CD14-positive monocyte (primary cell): ENCODE measurements around the gene PPM1G. TPM values are rescaled to one million over a fixed set of nuclear protein-coding genes. Genes with fewer than 3 reads are reported as not detected.
"Not testable (repeated sequence)": the region's sequence is repeated elsewhere in the genome, so short reads cannot be mapped to it uniquely, and the experiment has no call there.

ENCODE experiments used
- DNase-seq, 3 donors: peaks; one replicate each; pipeline ENCODE4 v3.0.0-alpha.2; 2011 to 2022
- H2AFZ ChIP-seq: 2 replicates; pipeline ENCODE4 v1.6.0; 2012; ENCODE audit warnings: mild to moderate bottlenecking, low read depth, low read length, inconsistent platforms; ENCODE audit not compliant: insufficient read depth, poor library complexity, severe bottlenecking
- H3K27ac ChIP-seq, 2 donors: 1 replicate in 1 of 2; 2 replicates in 1 of 2; pipeline ENCODE4 v1.5.1; 2012 to 2013; ENCODE audit warnings: low read length in 2 of 2, control low read depth in 1 of 2, inconsistent platforms in 1 of 2, low read depth in 1 of 2, mild to moderate bottlenecking in 1 of 2
- H3K27me3 ChIP-seq, 2 donors: one replicate each; pipeline versions ENCODE4 v1.6.0 to v1.6.1; 2011 to 2013; ENCODE audit warnings: low read length in 2 of 2; ENCODE audit not compliant: control insufficient read depth in 2 of 2, insufficient read depth in 2 of 2
- H3K36me3 ChIP-seq, 2 donors: replicated peaks in 1 of 2; 1 replicate in 1 of 2; 2 replicates in 1 of 2; pipeline versions ENCODE4 v1.5.1 to v1.6.1; 2012 to 2013; ENCODE audit warnings: low read length in 2 of 2, control low read depth in 1 of 2, inconsistent platforms in 1 of 2, mild to moderate bottlenecking in 1 of 2; ENCODE audit not compliant: insufficient read depth in 2 of 2, control insufficient read depth in 1 of 2
- H3K4me1 ChIP-seq, 2 donors: 1 replicate in 1 of 2; 2 replicates in 1 of 2; pipeline versions ENCODE4 v1.5.1 to v1.6.1; 2012 to 2013; ENCODE audit warnings: low read length in 2 of 2, control low read depth in 1 of 2, inconsistent platforms in 1 of 2, mild to moderate bottlenecking in 1 of 2, moderate library complexity in 1 of 2; ENCODE audit not compliant: insufficient read depth in 2 of 2, control insufficient read depth in 1 of 2
- H3K4me2 ChIP-seq: replicated peaks from 2 replicates; pipeline ENCODE3; 2012; ENCODE audit warnings: low read length, moderate library complexity, mild to moderate bottlenecking; ENCODE audit not compliant: poor library complexity, severe bottlenecking; ENCODE audit errors: extremely low read depth
- H3K4me3 ChIP-seq, 3 experiments: fragments of 200-600 bp in 1 of 3; sonication (generic) in 1 of 3; replicated peaks in 1 of 3; 1 replicate in 2 of 3; 2 replicates in 1 of 3; pipeline ENCODE4 v1.5.1; 2011 to 2013; ENCODE audit warnings: low read length in 3 of 3, mild to moderate bottlenecking in 3 of 3, control low read depth in 2 of 3, low read depth in 2 of 3, inconsistent platforms in 1 of 3, moderate library complexity in 1 of 3
- H3K79me2 ChIP-seq: 2 replicates; pipeline ENCODE4 v1.6.0; 2012; ENCODE audit warnings: mild to moderate bottlenecking, control low read depth, inconsistent platforms, low read length, moderate library complexity; ENCODE audit not compliant: insufficient read depth
- H3K9ac ChIP-seq: 2 replicates; pipeline ENCODE4 v1.6.0; 2017; ENCODE audit warnings: low read length, mild to moderate bottlenecking; ENCODE audit not compliant: insufficient read depth, poor library complexity, severe bottlenecking
- H3K9me3 ChIP-seq, 2 donors: replicated peaks in 1 of 2; 1 replicate in 1 of 2; 2 replicates in 1 of 2; pipeline versions ENCODE4 v1.5.1 to v1.6.1; 2012 to 2013; ENCODE audit warnings: low read length in 2 of 2, control low read depth in 1 of 2; ENCODE audit not compliant: control insufficient read depth in 1 of 2, insufficient read depth in 1 of 2
- H4K20me1 ChIP-seq: 2 replicates; pipeline ENCODE4 v1.6.0; 2012; ENCODE audit warnings: mild to moderate bottlenecking, low read length, control low read depth, moderate library complexity; ENCODE audit not compliant: insufficient read depth
- H3K27ac Mint-ChIP-seq, 7 donors: one replicate each; pipeline ENCODE4 v1.8.0; 2020; ENCODE audit warnings: mild to moderate bottlenecking in 7 of 7, mixed read lengths in 7 of 7, moderate library complexity in 6 of 7, inconsistent platforms in 2 of 7
- H3K27me3 Mint-ChIP-seq, 3 donors: one replicate each; pipeline ENCODE4 v1.8.0; 2021 to 2022; ENCODE audit warnings: low read depth in 3 of 3, mild to moderate bottlenecking in 3 of 3, mixed read lengths in 3 of 3, moderate library complexity in 3 of 3, inconsistent platforms in 1 of 3
- H3K36me3 Mint-ChIP-seq, 2 donors: one replicate each; pipeline ENCODE4 v1.8.0; 2020; ENCODE audit warnings: mixed read lengths in 2 of 2, inconsistent platforms in 1 of 2, mild to moderate bottlenecking in 1 of 2
- H3K4me1 Mint-ChIP-seq: one replicate; pipeline ENCODE4 v1.8.0; 2020; ENCODE audit warnings: mild to moderate bottlenecking, mixed read lengths
- H3K4me3 Mint-ChIP-seq, 2 donors: one replicate each; pipeline ENCODE4 v1.8.0; 2020; ENCODE audit warnings: mild to moderate bottlenecking in 2 of 2, mixed read lengths in 2 of 2, moderate library complexity in 1 of 2
- H3K9me3 Mint-ChIP-seq, 7 donors: one replicate each; pipeline ENCODE4 v1.8.0; 2020 to 2022; ENCODE audit warnings: mixed read lengths in 7 of 7, mild to moderate bottlenecking in 6 of 7, moderate library complexity in 6 of 7, inconsistent platforms in 2 of 7
- CTCF ChIP-seq: fragments of 200-600 bp; IDR thresholded peaks from one replicate; pipeline ENCODE4 v1.8.0; 2022; ENCODE audit warnings: antibody characterized with exemption, mild to moderate bottlenecking
- WGBS: methylation state at CpG from one replicate; pipeline ENCODE4 v1.1.5; 2013; ENCODE audit warnings: missing lambda C conversion rate; ENCODE audit not compliant: insufficient coverage; 5-methylcytosine and 5-hydroxymethylcytosine counted together
- intact Hi-C, 2 donors: fragments of 100-400 bp; cut with micrococcal nuclease; formaldehyde crosslinking; loops; one replicate each; pipeline versions ENCODE4 v1.15.0 to v1.15.1; 2023
- polyA plus RNA-seq, 3 donors: library from polyadenylated mRNA; depleted of rRNA in 1 of 3; unstranded in 2 of 3; stranded (reverse) in 1 of 3; fragments of 300-500 nt in 2 of 3; fragments of >200 nt in 1 of 3; fragmentation: Illumina TruSeq in 2 of 3; gene quantifications; 1 replicate in 2 of 3; 2 replicates in 1 of 3; pipeline ENCODE4 v1.2.3, GENCODE V29; 2012 to 2021

The PPM1G gene
- polyA plus RNA-seq, 3 donors: 31.9 to 54.3 (median 47.3) TPM

DNA sequence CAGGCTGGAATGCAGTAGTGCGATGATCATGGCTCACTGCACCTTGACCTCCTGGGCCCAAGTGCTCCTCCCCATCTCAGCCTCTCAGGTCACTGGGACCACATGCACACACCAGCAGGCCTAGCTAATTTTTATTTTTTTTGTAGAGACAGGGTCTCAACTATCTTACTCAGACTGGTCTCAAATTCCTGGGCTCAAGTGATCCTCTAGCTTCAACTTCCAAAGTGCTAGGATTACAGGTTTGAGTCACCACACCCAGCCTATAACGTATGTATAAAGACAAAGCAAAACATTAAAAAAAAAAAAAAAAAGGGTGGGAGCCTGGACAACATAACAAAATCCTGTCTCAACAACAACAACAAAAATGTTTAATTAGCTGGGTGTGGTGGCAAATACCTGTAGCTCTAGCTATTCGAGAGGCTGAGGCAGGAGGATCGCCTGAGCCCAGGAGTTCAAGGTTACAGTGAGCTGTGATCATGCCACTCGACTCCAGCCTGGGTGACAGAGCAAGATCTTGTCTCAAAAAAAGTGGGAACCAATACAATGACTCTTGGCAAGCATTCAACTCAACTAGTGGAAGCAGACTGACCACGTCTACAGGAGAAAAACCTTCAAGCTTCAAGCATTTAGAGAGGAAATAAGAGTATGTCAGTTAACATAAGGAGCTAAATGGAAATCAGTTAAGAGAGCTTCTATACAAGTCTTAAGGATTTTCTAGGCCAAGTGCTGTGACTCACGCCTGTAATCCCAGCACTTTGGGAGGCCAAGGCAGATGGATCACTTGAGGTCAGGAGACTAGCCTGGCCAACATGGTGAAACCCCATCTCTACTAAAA, 55.4 kb downstream of the PPM1G start:
- Histone ChIP-seq H2AFZ (no peak overlapping the region), H4K20me1 (peaks cover 43% of the 10 kb centered on the region), H3K36me3 (peaks cover 3 to 13% of the 10 kb centered on the region in 2 donors), H3K4me2 (no peak overlapping the region), H3K27ac (no peak overlapping the region), H3K4me1 (peaks cover 16 to 28% of the 10 kb centered on the region in 2 donors), H3K79me2 (peaks cover 92% of the 10 kb centered on the region), H3K9me3 (no peaks in the 10 kb centered on the region), H3K4me3 (no peak overlapping the region), H3K9ac (no peak overlapping the region), H3K27me3 (no peaks in the 10 kb centered on the region)
- Mint-ChIP-seq H3K36me3 (peaks cover 8 to 38% of the 10 kb centered on the region in 2 donors), H3K9me3 (no peaks in the 10 kb centered on the region), H3K27ac (peak overlapping the region in 6 of 7 donors; percentile 31 to 71 (median 36)), H3K4me3 (no peak overlapping the region), H3K27me3 (peaks cover 0 to 2% (median 0%) of the 10 kb centered on the region in 3 donors), H3K4me1 (peaks cover 40% of the 10 kb centered on the region)
- no peak for DNase-seq
- no peak for TF ChIP-seq CTCF
- intact Hi-C loops: no loop called here
- 75% methylated on average over 4 of the region's 7 CpGs for WGBS

DNA sequence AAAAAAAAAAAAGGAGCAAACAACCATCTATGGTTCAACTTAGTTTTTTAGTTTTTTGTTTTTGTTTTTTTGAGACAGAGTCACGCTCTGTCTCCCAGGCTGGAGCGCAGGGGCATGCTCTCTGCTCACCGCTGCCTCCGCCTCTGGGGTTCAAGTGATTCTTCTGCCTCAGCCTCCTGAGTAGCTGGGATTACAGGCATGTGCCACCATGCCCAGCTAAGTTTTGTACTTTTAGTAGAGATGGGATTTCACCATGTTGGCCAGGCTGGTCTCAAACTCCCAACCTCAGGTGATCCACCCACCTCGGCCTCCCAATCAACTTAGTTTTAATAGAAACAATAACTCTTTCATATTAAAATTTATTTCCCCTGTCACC, 56.0 kb downstream of the PPM1G start:
- H3K9me3 ChIP-seq, H3K4me2 ChIP-seq, H2AFZ ChIP-seq, H3K27me3 ChIP-seq, H3K4me3 Mint-ChIP-seq, H3K27ac ChIP-seq, intact Hi-C loops, H3K27me3 Mint-ChIP-seq, H3K9me3 Mint-ChIP-seq, H3K4me3 ChIP-seq, DNase-seq, H3K9ac ChIP-seq: not testable (repeated sequence)
- H3K79me2 ChIP-seq: peaks cover 92% of the 10 kb centered on the region
- Mint-ChIP-seq H3K4me1 (peaks cover 36% of the 10 kb centered on the region), H3K36me3 (peaks cover 9 to 38% of the 10 kb centered on the region in 2 donors), H3K27ac (peak overlapping the region in 2 of 7 donors; percentile 42 to 71)
- H4K20me1 ChIP-seq: peaks cover 45% of the 10 kb centered on the region
- peaks cover 16 to 27% of the 10 kb centered on the region in 2 donors for H3K4me1 ChIP-seq
- 100% methylated on average over 4 of the region's 5 CpGs for WGBS
- peaks cover 3 to 13% of the 10 kb centered on the region in 2 donors for H3K36me3 ChIP-seq
